Esophagus muscularis mucosa (tissue), 4 donors: ENCODE measurements around the gene NECTIN1.

Source experiments
- CTCF ChIP-seq, 3 experiments: fragments of 200-600 bp in 2 of 3; fragments of 450-650 bp in 1 of 3; sonication (generic) in 2 of 3; IDR thresholded peaks; one replicate each; pipeline ENCODE4 v1.5.1; 2017 to 2019; ENCODE audit warnings: antibody characterized with exemption in 3 of 3, mild to moderate bottlenecking in 2 of 3, moderate library complexity in 1 of 3
- EP300 ChIP-seq: sonication (generic); formaldehyde crosslinking; IDR thresholded peaks from one replicate; pipeline ENCODE4 v1.6.1; 2017; ENCODE audit warnings: antibody characterized with exemption
- POLR2A ChIP-seq: fragments of 450-650 bp; IDR thresholded peaks from one replicate; pipeline ENCODE4 v1.6.1; 2017; ENCODE audit warnings: antibody characterized with exemption, moderate library complexity, mild to moderate bottlenecking, low read depth
- POLR2AphosphoS5 ChIP-seq, 2 donors: sonication (generic); formaldehyde crosslinking; IDR thresholded peaks; one replicate each; pipeline ENCODE4 v1.6.1; 2017; ENCODE audit warnings: antibody characterized with exemption in 2 of 2

GRCh38 chr11:119607726-119608125 is 121.3 kb downstream of the NECTIN1 start:
- TF ChIP-seq CTCF (IDR thresholded peaks at IDR 0.05): no peak
- TF ChIP-seq POLR2A: no peak
- TF ChIP-seq POLR2AphosphoS5 (IDR thresholded peaks at IDR 0.05): no peak
- no peak for TF ChIP-seq EP300
